ENCODE measurements around the gene SYNGAP1. TPM values are rescaled to one million over a fixed set of nuclear protein-coding genes. Genes with fewer than 3 reads are reported as not detected.
A peak's percentile ranks its signal among the peaks of the same experiment; 100 is the strongest.

The SYNGAP1 gene
- total and polyA plus RNA-seq, 2 of the 4 experiments (the other 2 are of a cell fraction), result 1.4 to 17.0 TPM

DNA sequence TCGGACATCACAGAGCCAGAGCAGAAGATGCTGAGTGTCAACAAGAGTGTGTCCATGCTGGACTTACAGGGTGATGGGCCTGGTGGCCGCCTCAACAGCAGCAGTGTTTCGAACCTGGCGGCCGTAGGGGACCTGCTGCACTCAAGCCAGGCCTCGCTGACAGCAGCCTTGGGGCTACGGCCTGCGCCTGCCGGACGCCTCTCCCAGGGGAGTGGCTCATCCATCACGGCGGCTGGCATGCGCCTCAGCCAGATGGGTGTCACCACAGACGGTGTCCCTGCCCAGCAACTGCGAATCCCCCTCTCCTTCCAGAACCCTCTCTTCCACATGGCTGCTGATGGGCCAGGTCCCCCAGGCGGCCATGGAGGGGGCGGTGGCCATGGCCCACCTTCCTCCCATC, 23.2 kb downstream of the SYNGAP1 start:
- Histone ChIP-seq H4K20me1 (ENCODE audit: insufficient read depth, low read length) (no peaks in the 10 kb centered on the region; the same call in 1 of the 2 replicates), H3K27ac (ENCODE audit: insufficient read depth, low read length) (no peak overlapping the region), H2BK20ac (ENCODE audit: low read depth, low read length) (no peak overlapping the region), H3K14ac (replicated peaks; ENCODE audit: low read depth, low read length) (no peak overlapping the region), H3K9me3 (ENCODE audit: control insufficient read depth, insufficient read depth, low read length) (no peaks in the 10 kb centered on the region), H3K4me1 (ENCODE audit: control insufficient read depth, insufficient read depth, low read length) (no peaks in the 10 kb centered on the region), H3K23ac (ENCODE audit: low read depth, low read length) (no peak overlapping the region), H2AK9ac (replicated peaks; ENCODE audit: low read depth, low read length, poor library complexity) (no peak overlapping the region), H3K4ac (ENCODE audit: low read depth, low read length) (no peak overlapping the region), H3K79me1 (ENCODE audit: low read depth in 1 of 2, low read length in 2 of 2) (peaks cover 0 to 8% of the 10 kb centered on the region in 2 experiments; a peak in 2 of 4 replicates), H3K27me3 (ENCODE audit: control insufficient read depth, insufficient read depth, low read length) (no peaks in the 10 kb centered on the region), H3K18ac (ENCODE audit: low read depth, low read length) (no peak overlapping the region), H3K36me3 (ENCODE audit: control insufficient read depth, insufficient read depth, low read length) (peaks cover 73% of the 10 kb centered on the region), H3K4me3 (ENCODE audit: insufficient read depth, low read depth, low read length) (no peak overlapping the region), H4K91ac (ENCODE audit: insufficient read depth, low read depth, low read length) (no peak overlapping the region), H3K9ac (ENCODE audit: low read depth, low read length) (no peak overlapping the region), H4K8ac (ENCODE audit: low read depth in 2 of 2, low read length in 2 of 2) (no peak overlapping the region), H3K4me2 (ENCODE audit: low read depth, low read length) (no peak overlapping the region), H3K56ac (ENCODE audit: extremely low read depth, insufficient read depth, low read length) (no peak overlapping the region), H3K9me1 (ENCODE audit: insufficient read depth, low read length) (no peaks in the 10 kb centered on the region; the same call in 1 of the 2 replicates), H2BK120ac (ENCODE audit: low read depth, low read length) (no peak overlapping the region), H4K5ac (ENCODE audit: low read depth, low read length) (no peak overlapping the region), H2AK5ac (ENCODE audit: low read depth, low read length) (no peak overlapping the region), H2BK5ac (ENCODE audit: low read depth, low read length, poor library complexity, severe bottlenecking) (no peak overlapping the region), H2BK15ac (ENCODE audit: low read depth, low read length) (no peak overlapping the region), H2AFZ (replicated peaks; ENCODE audit: low read length, poor library complexity) (no peak overlapping the region)
- dilution Hi-C loops (cut with HindIII; ENCODE audit: low sequenced_read_pairs, unreplicated experiment), result no loop called here
- TSS peak; percentile 72 for BruUV-seq (replicated peaks)
- ChIA-PET POLR2A (ENCODE audit: unreplicated experiment) (no interaction called here), CTCF (no interaction called here)
- in situ Hi-C loops (cut with MboI; ENCODE audit: low sequenced_read_pairs), result no loop called here
- 91% methylated on average over 8 of the region's 17 CpGs; no CpG with 5 or more reads in 1 of the 2 experiments for WGBS, 2 experiments (ENCODE audit: extremely low coverage in 2 of 2, insufficient read length in 1 of 2)
- no peak for DNase-seq
- intact Hi-C loops (cut with micrococcal nuclease), result no loop called here
- ATAC-seq (ENCODE audit: low read depth), result no peak
- no peak for TF ChIP-seq SMC3 (IDR thresholded peaks at IDR 0.05; ENCODE audit: low read depth, low read length)
- TF ChIP-seq RAD21 (IDR thresholded peaks at IDR 0.05; ENCODE audit: low read length), result no peak
- TF ChIP-seq POLR2A (IDR thresholded peaks at IDR 0.05; ENCODE audit: low read depth, low read length), result no peak
- no peak for TF ChIP-seq MAZ (IDR thresholded peaks at IDR 0.05; ENCODE audit: borderline replicate concordance, low read depth, low read length)
- TF ChIP-seq BHLHE40 (IDR thresholded peaks at IDR 0.05; ENCODE audit: low read depth, low read length), result no peak
- TF ChIP-seq ELK1 (IDR thresholded peaks at IDR 0.05; ENCODE audit: borderline replicate concordance, low read depth, low read length), result no peak
- TF ChIP-seq RFX5 (IDR thresholded peaks at IDR 0.05; ENCODE audit: low read depth, low read length), result no peak
- no peak for TF ChIP-seq RCOR1 (IDR thresholded peaks at IDR 0.05; ENCODE audit: insufficient replicate concordance, low read length)
- TF ChIP-seq MAFK (IDR thresholded peaks at IDR 0.05; ENCODE audit: low read depth, low read length), result no peak
- TF ChIP-seq FOS (IDR thresholded peaks at IDR 0.05; ENCODE audit: low read depth, low read length), result no peak
- no peak for TF ChIP-seq CHD1 (IDR thresholded peaks at IDR 0.05; ENCODE audit: low read depth, low read length)
- TF ChIP-seq USF2 (IDR thresholded peaks at IDR 0.05; ENCODE audit: low read depth, low read length), result no peak
- TF ChIP-seq, protein P1, sequence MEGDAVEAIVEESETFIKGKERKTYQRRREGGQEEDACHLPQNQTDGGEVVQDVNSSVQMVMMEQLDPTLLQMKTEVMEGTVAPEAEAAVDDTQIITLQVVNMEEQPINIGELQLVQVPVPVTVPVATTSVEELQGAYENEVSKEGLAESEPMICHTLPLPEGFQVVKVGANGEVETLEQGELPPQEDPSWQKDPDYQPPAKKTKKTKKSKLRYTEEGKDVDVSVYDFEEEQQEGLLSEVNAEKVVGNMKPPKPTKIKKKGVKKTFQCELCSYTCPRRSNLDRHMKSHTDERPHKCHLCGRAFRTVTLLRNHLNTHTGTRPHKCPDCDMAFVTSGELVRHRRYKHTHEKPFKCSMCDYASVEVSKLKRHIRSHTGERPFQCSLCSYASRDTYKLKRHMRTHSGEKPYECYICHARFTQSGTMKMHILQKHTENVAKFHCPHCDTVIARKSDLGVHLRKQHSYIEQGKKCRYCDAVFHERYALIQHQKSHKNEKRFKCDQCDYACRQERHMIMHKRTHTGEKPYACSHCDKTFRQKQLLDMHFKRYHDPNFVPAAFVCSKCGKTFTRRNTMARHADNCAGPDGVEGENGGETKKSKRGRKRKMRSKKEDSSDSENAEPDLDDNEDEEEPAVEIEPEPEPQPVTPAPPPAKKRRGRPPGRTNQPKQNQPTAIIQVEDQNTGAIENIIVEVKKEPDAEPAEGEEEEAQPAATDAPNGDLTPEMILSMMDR (conservative IDR thresholded peaks at IDR 0.05; ENCODE audit: low read depth, low read length), result no peak
- no peak for TF ChIP-seq NFE2L2 (IDR thresholded peaks at IDR 0.05; ENCODE audit: low read depth, low read length)
- TF ChIP-seq MXI1 (IDR thresholded peaks at IDR 0.05; ENCODE audit: borderline replicate concordance, low read depth, low read length), result no peak
- TF ChIP-seq CEBPB (IDR thresholded peaks at IDR 0.05; ENCODE audit: low read depth, low read length), result no peak
